SK-N-SH (cell line): ENCODE measurements around the gene HIVEP2. TPM values are rescaled to one million over a fixed set of nuclear protein-coding genes. Genes with fewer than 3 reads are reported as not detected.

Experiments used
- CTCF ChIA-PET: fragments of 300-600, 350-600 bp; formaldehyde crosslinking; extraction: SDS; loops from one replicate; lab custom pipeline; 2021; lab: Yijun Ruan, JAX
- POLR2A ChIA-PET: fragments of 350-600 bp; sonication (Branson Sonifier 250); formaldehyde crosslinking; extraction: SDS; loops from one replicate; lab custom pipeline; 2020; ENCODE audit warnings: antibody characterized with exemption, inconsistent platforms; lab: Yijun Ruan, JAX
- DNase-seq: peaks from one replicate; pipeline ENCODE4 v3.0.0; 2012
- H2AFZ ChIP-seq: fragments of 200-600 bp; sonication (generic); 2 replicates; pipeline ENCODE4 v1.8.1; 2016; ENCODE audit warnings: antibody characterized with exemption, mild to moderate bottlenecking, low read depth
- H3F3A ChIP-seq: fragments of 200-600 bp; sonication (generic); replicated peaks from 2 replicates; pipeline ENCODE3; 2016; ENCODE audit warnings: antibody characterized with exemption, mild to moderate bottlenecking; ENCODE audit not compliant: insufficient read depth
- H3K27ac ChIP-seq, 2 experiments: fragments of 200-500 bp in 1 of 2; fragments of 200-600 bp in 1 of 2; sonication (Bioruptor generic) in 1 of 2; sonication (generic), shearing (Covaris generic) in 1 of 2; 2 replicates each; pipeline versions ENCODE4 v1.5.1 to v1.6.1; 2014 to 2016; ENCODE audit warnings: low read depth in 2 of 2, inconsistent platforms in 1 of 2, low read length in 1 of 2, mild to moderate bottlenecking in 1 of 2, mixed read lengths in 1 of 2
- H3K27me3 ChIP-seq: fragments of 200-600 bp; sonication (generic), shearing (Covaris generic); 2 replicates; pipeline ENCODE4 v1.6.1; 2016; ENCODE audit warnings: mixed run types; ENCODE audit not compliant: insufficient read depth
- H3K36me3 ChIP-seq, 2 experiments: fragments of 200-500 bp in 1 of 2; fragments of 200-600 bp in 1 of 2; sonication (Bioruptor generic) in 1 of 2; sonication (generic) in 1 of 2; replicated peaks in 1 of 2; 2 replicates each; pipeline versions ENCODE3 to v1.5.1; 2014 to 2016; ENCODE audit warnings: low read length in 1 of 2, mild to moderate bottlenecking in 1 of 2; ENCODE audit not compliant: insufficient read depth in 2 of 2, control insufficient read depth in 1 of 2
- H3K4me1 ChIP-seq, 2 experiments: fragments of 200-500 bp in 1 of 2; fragments of 200-600 bp in 1 of 2; sonication (Bioruptor generic) in 1 of 2; sonication (generic), shearing (Covaris generic) in 1 of 2; 2 replicates each; pipeline versions ENCODE4 v1.5.1 to v1.6.1; 2014 to 2016; ENCODE audit warnings: low read depth in 1 of 2, low read length in 1 of 2, mixed run types in 1 of 2; ENCODE audit not compliant: insufficient read depth in 2 of 2, control insufficient read depth in 1 of 2
- H3K4me2 ChIP-seq: fragments of 200-600 bp; sonication (generic), shearing (Covaris generic); 2 replicates; pipeline ENCODE4 v1.6.1; 2017; ENCODE audit warnings: mixed run types
- H3K4me3 ChIP-seq, 2 experiments: fragments of 200-500 bp in 1 of 2; fragments of 200-600 bp in 1 of 2; sonication (Bioruptor generic) in 1 of 2; sonication (generic), shearing (Covaris generic) in 1 of 2; 2 replicates each; pipeline versions ENCODE4 v1.5.1 to v1.8.1; 2014 to 2016; ENCODE audit warnings: low read depth in 2 of 2, inconsistent platforms in 1 of 2, low read length in 1 of 2, mild to moderate bottlenecking in 1 of 2, mixed read lengths in 1 of 2, moderate library complexity in 1 of 2
- H3K79me2 ChIP-seq: fragments of 200-600 bp; sonication (generic); 2 replicates; pipeline ENCODE4 v1.8.1; 2017; ENCODE audit warnings: mild to moderate bottlenecking; ENCODE audit not compliant: insufficient read depth
- H3K9ac ChIP-seq: fragments of 200-600 bp; sonication (generic); 2 replicates; pipeline ENCODE4 v1.6.1; 2017; ENCODE audit warnings: mixed run types
- H3K9me2 ChIP-seq: fragments of 200-600 bp; sonication (generic); 2 replicates; pipeline ENCODE4 v1.6.1; 2017; ENCODE audit warnings: mixed run types
- H3K9me3 ChIP-seq: fragments of 200-600 bp; sonication (generic); 2 replicates; pipeline ENCODE4 v1.6.1; 2017; ENCODE audit warnings: mixed run types, mild to moderate bottlenecking, moderate library complexity
- H4K20me1 ChIP-seq: fragments of 200-600 bp; sonication (generic); 2 replicates; pipeline ENCODE4 v1.6.1; 2017; ENCODE audit warnings: mild to moderate bottlenecking, mixed run types; ENCODE audit not compliant: insufficient read depth
- CTCF ChIP-seq: fragments of 200-600 bp; sonication (generic); IDR thresholded peaks from 2 replicates; pipeline ENCODE4 v1.6.1; 2017; ENCODE audit warnings: antibody characterized with exemption, mild to moderate bottlenecking, moderate library complexity
- ELF1 ChIP-seq: IDR thresholded peaks from 2 replicates; pipeline ENCODE4 v1.4.0; 2012
- FOXJ3 ChIP-seq: sonication (generic); formaldehyde crosslinking; IDR thresholded peaks from 2 replicates; pipeline ENCODE4 v1.5.1; 2020; ENCODE audit warnings: mild to moderate bottlenecking, missing genetic modification reagents
- FOXM1 ChIP-seq: IDR thresholded peaks from 2 replicates; pipeline ENCODE4 v1.4.0; 2012; ENCODE audit warnings: low read depth, mild to moderate bottlenecking
- GATA2 ChIP-seq: sonication (generic); formaldehyde crosslinking; IDR thresholded peaks from 2 replicates; pipeline ENCODE4 v1.5.0; 2020; ENCODE audit warnings: mild to moderate bottlenecking, missing genetic modification reagents
- JUND ChIP-seq: IDR thresholded peaks from 2 replicates; pipeline ENCODE4 v1.4.0; 2012
- MEF2A ChIP-seq: IDR thresholded peaks from 2 replicates; pipeline ENCODE4 v1.4.0; 2012; ENCODE audit warnings: low read depth, borderline replicate concordance
- NFIC ChIP-seq: IDR thresholded peaks from 2 replicates; pipeline ENCODE4 v1.4.0; 2012; ENCODE audit warnings: borderline replicate concordance
- PBX3 ChIP-seq: IDR thresholded peaks from 2 replicates; pipeline ENCODE4; 2012
- POLR2AphosphoS5 ChIP-seq: IDR thresholded peaks from 2 replicates; pipeline ENCODE4 v1.6.1; 2012; ENCODE audit warnings: low read depth, low read length
- RAD21 ChIP-seq: IDR thresholded peaks from 2 replicates; pipeline ENCODE4 v1.6.1; 2012; ENCODE audit warnings: mild to moderate bottlenecking, low read length
- REST ChIP-seq: IDR thresholded peaks from 2 replicates; pipeline ENCODE4 v1.6.1; 2012; ENCODE audit warnings: mild to moderate bottlenecking, low read depth, low read length, moderate library complexity
- RFX5 ChIP-seq: IDR thresholded peaks from 2 replicates; pipeline ENCODE4 v1.6.1; 2012; ENCODE audit warnings: mild to moderate bottlenecking, improper control_type of control experiment, low read length
- SIN3A ChIP-seq: IDR thresholded peaks from 2 replicates; pipeline ENCODE4 v1.6.1; 2012; ENCODE audit warnings: low read depth, mild to moderate bottlenecking, low read length, moderate library complexity, borderline replicate concordance
- TEAD4 ChIP-seq: IDR thresholded peaks from 2 replicates; pipeline ENCODE4 v1.4.0; 2012; ENCODE audit warnings: mild to moderate bottlenecking, borderline replicate concordance; ENCODE audit not compliant: insufficient read depth
- USF1 ChIP-seq: IDR thresholded peaks from 2 replicates; pipeline ENCODE4 v1.4.0; 2012; ENCODE audit warnings: low read depth, borderline replicate concordance
- WGBS: methylation state at CpG from one replicate; pipeline ENCODE4 v1.1.6; 2017; ENCODE audit warnings: low lambda C conversion rate; 5-methylcytosine and 5-hydroxymethylcytosine counted together
- polyA plus RNA-seq, 3 experiments: library from polyadenylated mRNA; depleted of rRNA; stranded (reverse); fragments of >200 nt; gene quantifications; 2 replicates each; pipeline ENCODE4 v1.2.3, GENCODE V29; 2012

Gene HIVEP2
- polyA plus RNA-seq, 1 of the 3 experiments (the other 2 are of a cell fraction) = 2.5 TPM

- TF ChIP-seq REST = peak; percentile 70
- TF ChIP-seq FOXJ3 (CRISPR knock-in tag) = no peak
- no peak for TF ChIP-seq POLR2AphosphoS5
- TF ChIP-seq JUND = peak; percentile 86
- no peak for TF ChIP-seq ELF1
- no peak for TF ChIP-seq USF1
- TF ChIP-seq SIN3A = no peak
- no peak for TF ChIP-seq GATA2
- TF ChIP-seq NFIC = peak; percentile 88
- peak; percentile 84 for TF ChIP-seq PBX3
- peak; percentile 56; the same call in 1 of the 2 replicates for TF ChIP-seq FOXM1
- no peak for TF ChIP-seq RFX5
- no peak for TF ChIP-seq RAD21
- TF ChIP-seq MEF2A = 0 out of 2 replicates have a peak, but pooled peaks have one; percentile 33
- peak; percentile 16; the same call in 1 of the 2 replicates for TF ChIP-seq CTCF
Observed at GRCh38 chr6:142756215-142756630, 188.8 kb downstream of the HIVEP2 start (continued).

GRCh38 chr6:142753196-142753595 is 191.8 kb downstream of the HIVEP2 start:
- Histone ChIP-seq H3K9me2 (no peaks in the 10 kb centered on the region), H3K9me3 (no peaks in the 10 kb centered on the region), H3K9ac (no peak overlapping the region), H3K27me3 (no peaks in the 10 kb centered on the region), H3K4me1 (peaks cover 0 to 5% of the 10 kb centered on the region in 2 experiments; a peak in 2 of 4 replicates), H3K4me3 (no peak overlapping the region), H3K36me3 (peaks cover 12 to 17% of the 10 kb centered on the region in 2 experiments), H3K79me2 (peaks cover 13% of the 10 kb centered on the region; the same call in 1 of the 2 replicates), H3K4me2 (no peak overlapping the region), H3K27ac (no peak overlapping the region), H3F3A (no peaks in the 10 kb centered on the region), H2AFZ (no peak overlapping the region), H4K20me1 (no peaks in the 10 kb centered on the region)
- 95% methylated on average over 9 of the region's 12 CpGs for WGBS
- POLR2A ChIA-PET = no interaction called here
- TF ChIP-seq POLR2AphosphoS5 (no peak), TEAD4 (no peak)
- no peak for DNase-seq
- CTCF ChIA-PET = no interaction called here
